Peyer's patch (tissue), 4 donors: ENCODE results near the gene MARVELD3.

Source experiments
- POLR2A ChIP-seq, 2 donors: fragments of 450-650 bp; IDR thresholded peaks; one replicate each; pipeline ENCODE4 v1.5.1; 2017; ENCODE audit warnings: antibody characterized with exemption in 2 of 2, mild to moderate bottlenecking in 2 of 2, moderate library complexity in 2 of 2
- TF ChIP-seq, protein P1 (sequence below), 6 experiments: fragments of 450-650 bp in 4 of 6; fragments of 200-600 bp in 2 of 6; sonication (generic) in 1 of 6; IDR thresholded peaks; one replicate each; pipeline ENCODE4 v1.5.1; 2017 to 2019; ENCODE audit warnings: antibody characterized with exemption in 6 of 6, mild to moderate bottlenecking in 3 of 6, moderate library complexity in 1 of 6

DNA sequence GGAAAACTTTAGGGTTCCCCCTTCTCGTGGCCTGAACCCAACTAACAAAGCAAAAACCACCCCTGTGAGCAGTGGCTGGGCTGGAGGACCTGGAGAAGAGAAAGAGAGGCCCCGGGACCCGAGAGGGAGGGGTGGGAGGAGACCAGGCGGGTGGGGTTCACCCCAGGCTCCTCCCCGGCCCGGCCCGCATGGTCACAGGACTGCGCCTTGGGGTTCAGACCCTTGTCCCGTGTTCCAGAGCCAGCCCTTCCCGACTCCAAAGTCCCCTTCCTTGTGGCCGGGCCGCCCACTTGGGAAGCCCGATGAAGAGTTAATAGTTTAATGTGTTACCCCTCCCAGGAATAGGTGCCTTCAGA lies 852 bp downstream of the MARVELD3 start:
- TF ChIP-seq, protein P1, sequence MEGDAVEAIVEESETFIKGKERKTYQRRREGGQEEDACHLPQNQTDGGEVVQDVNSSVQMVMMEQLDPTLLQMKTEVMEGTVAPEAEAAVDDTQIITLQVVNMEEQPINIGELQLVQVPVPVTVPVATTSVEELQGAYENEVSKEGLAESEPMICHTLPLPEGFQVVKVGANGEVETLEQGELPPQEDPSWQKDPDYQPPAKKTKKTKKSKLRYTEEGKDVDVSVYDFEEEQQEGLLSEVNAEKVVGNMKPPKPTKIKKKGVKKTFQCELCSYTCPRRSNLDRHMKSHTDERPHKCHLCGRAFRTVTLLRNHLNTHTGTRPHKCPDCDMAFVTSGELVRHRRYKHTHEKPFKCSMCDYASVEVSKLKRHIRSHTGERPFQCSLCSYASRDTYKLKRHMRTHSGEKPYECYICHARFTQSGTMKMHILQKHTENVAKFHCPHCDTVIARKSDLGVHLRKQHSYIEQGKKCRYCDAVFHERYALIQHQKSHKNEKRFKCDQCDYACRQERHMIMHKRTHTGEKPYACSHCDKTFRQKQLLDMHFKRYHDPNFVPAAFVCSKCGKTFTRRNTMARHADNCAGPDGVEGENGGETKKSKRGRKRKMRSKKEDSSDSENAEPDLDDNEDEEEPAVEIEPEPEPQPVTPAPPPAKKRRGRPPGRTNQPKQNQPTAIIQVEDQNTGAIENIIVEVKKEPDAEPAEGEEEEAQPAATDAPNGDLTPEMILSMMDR (IDR thresholded peaks at IDR 0.05) = no peak
- peak; percentile 56 to 77 for TF ChIP-seq POLR2A (IDR thresholded peaks at IDR 0.05)
